Tibial artery (tissue), 4 donors: ENCODE measurements around the gene GRIK1.

Experiments used
- DNase-seq, 2 donors: peaks; one replicate each; pipeline ENCODE4 v3.0.0-alpha.2; 2019
- H3K27ac ChIP-seq, 2 donors: fragments of 200-600 bp; sonication (generic) in 1 of 2; 1 replicate in 1 of 2; 2 replicates in 1 of 2; pipeline ENCODE4 v1.5.1; 2018 to 2019; ENCODE audit warnings: mild to moderate bottlenecking in 1 of 2
- H3K27me3 ChIP-seq, 2 donors: fragments of 200-600 bp; sonication (generic) in 1 of 2; one replicate each; pipeline versions ENCODE4 v1.5.1 to v1.6.0; 2016 to 2019
- H3K36me3 ChIP-seq, 3 donors: fragments of 200-600 bp; sonication (generic) in 2 of 3; one replicate each; pipeline ENCODE4 v1.5.1; 2016 to 2019; ENCODE audit warnings: mild to moderate bottlenecking in 2 of 3
- H3K4me1 ChIP-seq, 4 donors: fragments of 200-600 bp; sonication (generic) in 2 of 4; 1 replicate in 3 of 4; 2 replicates in 1 of 4; pipeline ENCODE4 v1.5.1; 2016 to 2019
- H3K4me3 ChIP-seq, 2 donors: fragments of 200-600 bp; sonication (generic) in 1 of 2; 1 replicate in 1 of 2; 2 replicates in 1 of 2; pipeline ENCODE4 v1.5.1; 2018 to 2019; ENCODE audit warnings: mild to moderate bottlenecking in 2 of 2
- H3K9me3 ChIP-seq, 3 donors: fragments of 200-600 bp; sonication (generic) in 1 of 3; one replicate each; pipeline ENCODE4 v1.5.1; 2016 to 2019
- CTCF ChIP-seq, 2 experiments: fragments of 200-600 bp in 1 of 2; fragments of 450-650 bp in 1 of 2; IDR thresholded peaks; one replicate each; pipeline ENCODE4 v1.5.1; 2017 to 2019; ENCODE audit warnings: antibody characterized with exemption in 2 of 2, mild to moderate bottlenecking in 1 of 2, moderate library complexity in 1 of 2
- intact Hi-C: fragments of 100-400 bp; cut with DNase I; formaldehyde crosslinking; loops from one replicate; pipeline ENCODE4 v1.15.0; 2023; ENCODE audit warnings: low total_unique reads

Gene GRIK1

GRCh38 chr21:29640080-29640508 is 299.7 kb downstream of the GRIK1 start:
- H3K4me1 ChIP-seq, result no peaks in the 10 kb centered on the region
- H3K27ac ChIP-seq, result no peak overlapping the region
- no peak for TF ChIP-seq CTCF (IDR thresholded peaks at IDR 0.05)
- no peaks in the 10 kb centered on the region for H3K36me3 ChIP-seq
- no peak for DNase-seq
- no peaks in the 10 kb centered on the region for H3K9me3 ChIP-seq
- H3K27me3 ChIP-seq, result no peaks in the 10 kb centered on the region
- intact Hi-C loops, result no loop called here
- no peak overlapping the region for H3K4me3 ChIP-seq

GRCh38 chr21:29639366-29640079 is 300.3 kb downstream of the GRIK1 start:
- no peaks in the 10 kb centered on the region for H3K36me3 ChIP-seq
- H3K4me3 ChIP-seq, result no peak overlapping the region
- no peaks in the 10 kb centered on the region for H3K27me3 ChIP-seq
- H3K27ac ChIP-seq, result no peak overlapping the region
- DNase-seq, result no peak
- intact Hi-C loops, result no loop called here
- TF ChIP-seq CTCF (IDR thresholded peaks at IDR 0.05), result no peak
- no peaks in the 10 kb centered on the region for H3K9me3 ChIP-seq
- no peaks in the 10 kb centered on the region for H3K4me1 ChIP-seq

- intact Hi-C loops, result no loop called here
- H3K36me3 ChIP-seq, result no peaks in the 10 kb centered on the region
- H3K4me1 ChIP-seq, result no peaks in the 10 kb centered on the region
- H3K27me3 ChIP-seq, result no peaks in the 10 kb centered on the region
- no peak overlapping the region for H3K27ac ChIP-seq
- no peak for TF ChIP-seq CTCF (IDR thresholded peaks at IDR 0.05)
- no peak for DNase-seq
- H3K9me3 ChIP-seq, result no peaks in the 10 kb centered on the region
- H3K4me3 ChIP-seq, result no peak overlapping the region
Observed at GRCh38 chr21:29638761-29639327, 301.0 kb downstream of the GRIK1 start.

GRCh38 chr21:29638138-29638537 is 301.7 kb downstream of the GRIK1 start:
- no peak for TF ChIP-seq CTCF (IDR thresholded peaks at IDR 0.05)
- DNase-seq, result no peak
- H3K27ac ChIP-seq, result no peak overlapping the region
- no peaks in the 10 kb centered on the region for H3K4me1 ChIP-seq
- H3K27me3 ChIP-seq, result no peaks in the 10 kb centered on the region
- H3K36me3 ChIP-seq, result no peaks in the 10 kb centered on the region
- H3K9me3 ChIP-seq, result no peaks in the 10 kb centered on the region
- intact Hi-C loops, result no loop called here
- H3K4me3 ChIP-seq, result no peak overlapping the region

GRCh38 chr21:29637553-29637952 is 302.2 kb downstream of the GRIK1 start:
- Histone ChIP-seq H3K36me3 (no peaks in the 10 kb centered on the region), H3K4me3 (no peak overlapping the region), H3K27ac (no peak overlapping the region), H3K27me3 (no peaks in the 10 kb centered on the region), H3K9me3 (no peaks in the 10 kb centered on the region), H3K4me1 (no peaks in the 10 kb centered on the region)
- no peak for DNase-seq
- TF ChIP-seq CTCF (IDR thresholded peaks at IDR 0.05), result no peak
- intact Hi-C loops, result no loop called here
